ENCODE data around the gene TRIO. TPM values are rescaled to one million over a fixed set of nuclear protein-coding genes. Genes with fewer than 3 reads are reported as not detected.

The TRIO gene
- total RNA-seq, 2 experiments from 2014 or later, result 5.7 to 15.7 TPM

- DNase-seq (no peak), ATAC-seq (peak; percentile 35)
- CTCF ChIA-PET, result interaction anchor here (0.6 to 3.4 kb wide), 7 partner anchors 10 to 517 kb away, joined by 3 to 18 read pairs (median 3); partner anchors contain the start of gene OTULINL
- Mint-ChIP-seq H3K9me3 (ENCODE audit: low read depth) (peaks cover 4% of the 10 kb centered on the region), H3K27me3 (peaks cover 4% of the 10 kb centered on the region), H3K4me1 (peaks cover 17% of the 10 kb centered on the region), H3K27ac (no peak overlapping the region), H3K4me3 (no peak overlapping the region), H3K36me3 (no peaks in the 10 kb centered on the region)
Observed at GRCh38 chr5:14353726-14354474, 210.8 kb downstream of the TRIO start.

DNA sequence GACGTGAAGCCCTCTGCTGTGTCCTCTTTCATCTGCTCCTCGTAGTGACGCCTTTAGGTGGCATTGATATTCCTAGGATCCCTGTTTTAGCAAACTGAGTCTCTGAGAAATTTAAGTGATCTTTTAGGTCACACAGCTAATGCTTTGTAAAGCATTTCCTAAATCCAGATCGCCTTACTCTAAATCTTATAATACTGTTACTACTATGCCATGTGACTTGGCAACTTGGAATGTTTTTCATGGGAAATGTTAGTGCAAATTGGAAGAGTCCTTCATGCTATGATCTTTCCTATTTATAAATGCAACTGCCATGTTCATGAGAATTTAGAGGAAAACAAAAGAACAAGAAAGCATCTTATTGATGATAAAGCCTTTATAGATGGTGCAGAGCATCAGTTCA, 212.2 kb downstream of the TRIO start:
- peaks cover 17% of the 10 kb centered on the region for H3K4me1 Mint-ChIP-seq
- no peak overlapping the region for H3K27ac Mint-ChIP-seq
- no peaks in the 10 kb centered on the region for H3K36me3 Mint-ChIP-seq
- DNase-seq (no peak), ATAC-seq (no peak)
- peaks cover 4% of the 10 kb centered on the region for H3K27me3 Mint-ChIP-seq
- no peaks in the 10 kb centered on the region for H3K9me3 Mint-ChIP-seq (ENCODE audit: low read depth)
- CTCF ChIA-PET, result interaction anchor here (1.1 to 3.4 kb wide), 3 partner anchors 227 to 293 kb away, joined by 3 to 18 read pairs (median 4); partner anchors contain the start of gene OTULINL
- no peak overlapping the region for H3K4me3 Mint-ChIP-seq

GRCh38 chr5:14356305-14356704, 213.2 kb downstream of the TRIO start:
- Mint-ChIP-seq H3K4me1 (peaks cover 17% of the 10 kb centered on the region), H3K27ac (no peak overlapping the region), H3K9me3 (ENCODE audit: low read depth) (no peaks in the 10 kb centered on the region), H3K27me3 (peaks cover 1% of the 10 kb centered on the region), H3K4me3 (no peak overlapping the region), H3K36me3 (no peaks in the 10 kb centered on the region)
- CTCF ChIA-PET, result interaction anchor here (0.7 to 3.4 kb wide), 7 partner anchors 12 to 664 kb away, joined by 3 to 18 read pairs (median 3); no protein-coding TSS in a partner anchor
- ATAC-seq, result no peak
- DNase-seq, result no peak

GRCh38 chr5:14357441-14357840, 214.3 kb downstream of the TRIO start:
- Mint-ChIP-seq H3K9me3 (ENCODE audit: low read depth) (no peaks in the 10 kb centered on the region), H3K4me3 (no peak overlapping the region), H3K27me3 (peaks cover 3% of the 10 kb centered on the region), H3K4me1 (peaks cover 17% of the 10 kb centered on the region), H3K36me3 (no peaks in the 10 kb centered on the region), H3K27ac (no peak overlapping the region)
- ATAC-seq (no peak), DNase-seq (no peak)
- CTCF ChIA-PET, result interaction anchor here (1.3 to 1.7 kb wide), 3 partner anchors 11 to 663 kb away, joined by 3 to 10 read pairs (median 4); no protein-coding TSS in a partner anchor

- Mint-ChIP-seq H3K4me3 (no peak overlapping the region), H3K27ac (no peak overlapping the region), H3K27me3 (peaks cover 5% of the 10 kb centered on the region)
Observed at GRCh38 chr5:14357851-14358250, 214.7 kb downstream of the TRIO start.

DNA sequence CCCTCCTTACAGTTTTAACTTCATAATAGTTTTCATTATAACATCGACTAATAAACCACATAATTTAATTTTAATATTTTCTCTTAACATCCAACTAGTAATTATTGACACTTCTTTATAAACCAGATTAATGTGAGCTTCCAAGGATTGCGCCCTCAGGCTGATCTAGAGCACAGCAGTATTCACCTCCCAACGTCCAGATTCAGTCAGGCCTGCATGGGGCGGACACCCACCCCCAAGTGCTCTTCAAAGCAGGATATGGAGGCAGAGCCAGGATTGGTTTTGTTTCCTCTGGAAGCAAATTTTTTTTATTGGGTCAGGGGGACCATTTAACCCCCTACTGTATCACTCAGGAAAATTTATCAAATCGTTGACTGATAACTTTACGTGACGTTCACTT, 215.4 kb downstream of the TRIO start:
- Mint-ChIP-seq H3K4me3 (no peak overlapping the region), H3K36me3 (no peaks in the 10 kb centered on the region), H3K9me3 (ENCODE audit: low read depth) (no peaks in the 10 kb centered on the region), H3K4me1 (peaks cover 17% of the 10 kb centered on the region), H3K27me3 (peaks cover 5% of the 10 kb centered on the region), H3K27ac (no peak overlapping the region)
- ATAC-seq (no peak), DNase-seq (no peak)
- CTCF ChIA-PET, result interaction anchor here (0.6 to 3.5 kb wide), 2 partner anchors 279 to 290 kb away, joined by 3 to 30 read pairs; no protein-coding TSS in a partner anchor

More at GRCh38 chr5:14357851-14358250, 214.7 kb downstream of the TRIO start:
- ATAC-seq, result no peak
- CTCF ChIA-PET, result interaction anchor here (1.4 to 1.7 kb wide), 2 partner anchors 291 to 662 kb away, joined by 4 to 10 read pairs; no protein-coding TSS in a partner anchor
- no peaks in the 10 kb centered on the region for H3K36me3 Mint-ChIP-seq
- DNase-seq, result no peak
- H3K4me1 Mint-ChIP-seq, result peaks cover 17% of the 10 kb centered on the region
- no peaks in the 10 kb centered on the region for H3K9me3 Mint-ChIP-seq (ENCODE audit: low read depth)

GRCh38 chr5:14359069-14360043, 216.2 kb downstream of the TRIO start:
- Mint-ChIP-seq H3K9me3 (ENCODE audit: low read depth) (no peaks in the 10 kb centered on the region), H3K4me1 (peaks cover 18% of the 10 kb centered on the region), H3K27me3 (peaks cover 5% of the 10 kb centered on the region), H3K36me3 (no peaks in the 10 kb centered on the region), H3K27ac (peak overlapping the region; percentile 38), H3K4me3 (no peak overlapping the region)
- CTCF ChIA-PET, result interaction anchor here (0.6 to 3.5 kb wide), 2 partner anchors 279 to 289 kb away, joined by 3 to 30 read pairs; no protein-coding TSS in a partner anchor
- ATAC-seq (no peak), DNase-seq (no peak)

DNA sequence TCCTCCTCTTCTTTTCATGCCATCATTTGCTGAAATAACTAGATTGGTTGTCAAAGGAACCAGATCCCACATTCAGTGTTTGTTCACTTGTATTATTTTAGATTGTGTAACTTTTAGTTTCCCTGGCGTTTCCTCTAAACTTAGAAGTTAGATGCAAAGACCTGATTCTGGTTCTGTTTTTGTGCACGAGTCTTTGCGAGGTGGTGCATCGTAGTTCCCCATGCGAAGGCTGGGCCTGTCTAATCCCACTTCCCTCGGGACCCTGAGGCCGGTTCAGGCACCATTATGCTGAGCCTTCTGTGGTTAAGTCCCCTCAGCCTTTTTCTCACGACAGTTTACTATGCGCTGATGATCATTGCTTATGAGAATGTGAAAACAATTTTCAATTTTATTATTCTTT, 219.3 kb downstream of the TRIO start:
- Mint-ChIP-seq H3K9me3 (ENCODE audit: low read depth) (no peaks in the 10 kb centered on the region), H3K36me3 (no peaks in the 10 kb centered on the region), H3K27ac (no peak overlapping the region), H3K27me3 (peaks cover 5% of the 10 kb centered on the region), H3K4me1 (peaks cover 36% of the 10 kb centered on the region), H3K4me3 (no peak overlapping the region)
- CTCF ChIA-PET, result interaction anchor here (1.2 to 8.7 kb wide), 10 partner anchors 9 to 323 kb away, joined by 4 to 163 read pairs (median 5); partner anchors contain the start of gene OTULINL
- ATAC-seq (no peak), DNase-seq (no peak)

- Mint-ChIP-seq H3K27ac (peak overlapping the region; percentile 75), H3K36me3 (no peaks in the 10 kb centered on the region), H3K27me3 (peaks cover 5% of the 10 kb centered on the region), H3K4me3 (no peak overlapping the region), H3K9me3 (ENCODE audit: low read depth) (no peaks in the 10 kb centered on the region), H3K4me1 (peaks cover 51% of the 10 kb centered on the region)
- no peak for ATAC-seq
- CTCF ChIA-PET, result interaction anchor here (0.6 to 8.7 kb wide), 22 partner anchors 10 to 640 kb away, joined by 3 to 163 read pairs (median 4); no protein-coding TSS in a partner anchor
- DNase-seq, result no peak
Observed at GRCh38 chr5:14364096-14364495, 221.0 kb downstream of the TRIO start.

DNA sequence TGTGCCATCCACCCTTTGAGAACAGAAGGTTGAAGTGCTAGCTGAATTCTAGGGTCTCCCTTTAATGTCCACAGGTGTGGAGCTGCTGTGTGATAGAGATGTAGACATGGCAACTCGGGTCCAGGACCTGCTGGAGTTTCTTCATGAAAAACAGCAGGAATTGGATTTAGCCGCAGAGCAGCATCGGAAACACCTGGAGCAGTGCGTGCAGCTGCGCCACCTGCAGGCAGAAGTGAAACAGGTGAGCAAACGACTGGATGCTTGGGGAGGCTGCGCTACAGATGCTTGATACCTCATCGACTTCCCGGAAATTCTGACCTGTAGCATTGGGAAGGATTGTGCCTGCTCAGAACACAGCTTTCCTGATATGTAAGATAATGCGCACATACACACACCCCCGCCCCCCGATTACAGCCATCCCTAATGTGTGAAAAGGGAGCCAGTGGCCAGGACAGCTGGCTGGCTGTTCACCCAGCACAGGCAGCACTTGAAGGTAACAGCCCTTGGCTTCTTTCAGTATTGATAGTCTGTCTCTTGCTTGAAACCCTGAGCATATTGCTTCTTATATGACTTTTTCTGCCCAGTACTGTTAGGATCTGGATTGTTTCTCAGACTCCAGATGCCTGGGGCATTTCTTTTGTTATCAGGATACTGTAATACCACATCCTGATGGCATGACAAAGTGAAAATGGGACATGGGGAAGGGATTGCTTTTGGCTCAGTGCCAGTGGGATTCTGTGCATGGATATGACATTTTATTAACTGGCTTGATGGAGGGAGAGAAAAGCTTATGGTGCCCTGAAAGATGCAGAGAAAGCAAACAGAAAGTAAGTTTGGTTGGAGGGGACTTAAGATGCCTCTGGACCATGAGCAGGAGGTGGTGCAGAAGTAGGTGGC, 221.7 kb downstream of the TRIO start:
- Mint-ChIP-seq H3K27me3 (peaks cover 5% of the 10 kb centered on the region), H3K27ac (peak overlapping the region; percentile 75), H3K4me1 (peaks cover 58% of the 10 kb centered on the region), H3K36me3 (no peaks in the 10 kb centered on the region), H3K4me3 (no peak overlapping the region), H3K9me3 (ENCODE audit: low read depth) (no peaks in the 10 kb centered on the region)
- ATAC-seq (no peak), DNase-seq (no peak)
- CTCF ChIA-PET, result interaction anchor here (0.6 to 8.7 kb wide), 25 partner anchors 11 to 639 kb away, joined by 3 to 163 read pairs (median 4); no protein-coding TSS in a partner anchor

DNA sequence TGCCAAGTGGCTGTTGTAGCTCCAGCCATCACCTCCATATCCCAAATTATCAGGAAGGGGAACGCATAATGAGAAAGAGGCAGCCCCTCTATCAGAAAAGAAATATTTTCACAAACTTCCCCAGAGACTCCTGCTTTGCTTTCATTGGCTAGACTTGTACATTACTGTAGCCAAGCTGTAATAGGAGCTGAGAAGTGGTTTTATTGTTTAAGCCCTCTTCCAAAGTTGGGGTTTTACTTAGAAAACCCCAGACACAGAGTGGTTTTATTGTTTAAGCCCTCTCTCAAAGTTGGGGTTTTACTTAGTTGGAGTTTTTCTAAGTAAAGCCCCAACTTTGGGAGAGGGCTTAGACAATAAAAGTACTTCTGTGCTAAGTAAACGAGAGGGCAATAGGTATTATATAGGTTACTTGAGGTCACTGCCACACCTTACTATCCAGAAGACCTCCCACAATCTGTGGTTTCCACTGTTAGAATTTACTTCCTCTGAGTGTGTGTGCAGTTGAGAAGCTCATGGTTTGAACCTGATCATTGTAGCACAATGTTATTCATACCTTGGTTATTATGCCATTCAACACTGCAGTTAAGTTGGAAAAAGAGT, 222.8 kb downstream of the TRIO start:
- H3K36me3 Mint-ChIP-seq, result no peaks in the 10 kb centered on the region
- peak; percentile 65 for DNase-seq
- H3K27me3 Mint-ChIP-seq, result peaks cover 5% of the 10 kb centered on the region
- CTCF ChIA-PET, result interaction anchor here (0.8 to 8.7 kb wide), 10 partner anchors 27 to 637 kb away, joined by 3 to 163 read pairs (median 5); no protein-coding TSS in a partner anchor
- no peaks in the 10 kb centered on the region for H3K9me3 Mint-ChIP-seq (ENCODE audit: low read depth)
- H3K4me1 Mint-ChIP-seq, result peaks cover 65% of the 10 kb centered on the region
- peak overlapping the region; percentile 78 for H3K27ac Mint-ChIP-seq
- H3K4me3 Mint-ChIP-seq, result peak overlapping the region; percentile 47
- peak; percentile 85 for ATAC-seq

DNA sequence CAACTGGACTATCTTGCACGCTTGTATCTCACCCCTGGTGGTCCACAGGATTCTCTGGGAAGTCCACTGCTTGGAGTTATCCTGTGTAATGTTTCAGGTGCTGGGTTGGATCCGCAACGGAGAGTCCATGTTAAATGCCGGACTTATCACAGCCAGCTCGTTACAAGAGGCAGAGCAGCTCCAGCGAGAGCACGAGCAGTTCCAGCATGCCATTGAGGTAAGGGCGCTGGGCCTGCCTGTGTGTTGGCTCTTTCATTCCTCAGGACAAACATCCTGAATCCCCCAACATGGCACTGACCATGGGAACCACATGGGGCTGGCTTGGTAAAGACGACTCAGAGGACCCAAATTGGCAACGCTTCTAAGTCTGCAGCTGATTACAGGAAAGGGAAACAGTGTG, 223.6 kb downstream of the TRIO start:
- CTCF ChIA-PET, result interaction anchor here (1.0 to 8.7 kb wide), 8 partner anchors 22 to 637 kb away, joined by 3 to 163 read pairs (median 8); no protein-coding TSS in a partner anchor
- Mint-ChIP-seq H3K4me1 (peaks cover 65% of the 10 kb centered on the region), H3K9me3 (ENCODE audit: low read depth) (no peaks in the 10 kb centered on the region), H3K36me3 (no peaks in the 10 kb centered on the region), H3K4me3 (peak overlapping the region; percentile 47), H3K27me3 (peaks cover 5% of the 10 kb centered on the region), H3K27ac (peak overlapping the region; percentile 78)
- DNase-seq (no peak), ATAC-seq (no peak)

Data from activated CD8-positive, alpha-beta memory T cell treated with anti-CD3 and anti-CD28 coated beads, Interleukin-2, amount 10 ng/mL, durations not matched to agents 7 days and 5 days (primary cell).